HepG2 (cell line): ENCODE results near the gene C20orf96. TPM values are rescaled to one million over a fixed set of nuclear protein-coding genes. Genes with fewer than 3 reads are reported as not detected.

ENCODE experiments used
- ATAC-seq: fragments of 200-7000 bp; cut with Tn5 transposase; 3 replicates; pipeline ENCODE4 v1.9.1; 2020; ENCODE audit warnings: mild to moderate bottlenecking, moderate library complexity
- BruUV-seq: library from RNA; stranded (reverse); fragments of 400-500 nt; replicated peaks from 2 replicates; lab custom pipeline; 2021; lab: Mats Ljungman, UMichigan
- CTCF ChIA-PET: fragments of 300-600 bp; formaldehyde crosslinking; extraction: SDS; loops from one replicate; lab custom pipeline; 2021; ENCODE audit warnings: low total read pairs, inconsistent platforms, low intra/inter-chr PET ratio; lab: Yijun Ruan, JAX
- POLR2A ChIA-PET: fragments of 350-600 bp; sonication (Branson Sonifier 250); formaldehyde crosslinking; loops from one replicate; lab custom pipeline; 2020; ENCODE audit warnings: antibody characterized with exemption, inconsistent platforms; lab: Yijun Ruan, JAX
- DNase-seq: peaks from one replicate; pipeline ENCODE4 v3.0.0-alpha.2; 2015; ENCODE audit warnings: low spot score
- FAIRE-seq: peaks from 3 replicates; lab custom pipeline; 2011; peaks lifted over from hg19 to GRCh38; lab: Jason Lieb, UNC
- H2AFZ ChIP-seq: one replicate; pipeline ENCODE4 v1.6.1; 2011; ENCODE audit warnings: low read length, inconsistent platforms
- H3K27ac ChIP-seq: fragments of 300-600 bp; 3 replicates; pipeline ENCODE4 v1.8.0; 2011; ENCODE audit warnings: mixed run types, mild to moderate bottlenecking, mixed read lengths, low read length, inconsistent platforms; ENCODE audit not compliant: insufficient read depth; ENCODE audit errors: extremely low read length
- H3K27me3 ChIP-seq, 2 experiments: fragments of 200-600 bp in 1 of 2; 2 replicates in 1 of 2; 3 replicates in 1 of 2; pipeline versions ENCODE4 v1.6.0 to v1.8.0; 2011; ENCODE audit warnings: low read length in 2 of 2, mild to moderate bottlenecking in 2 of 2, moderate library complexity in 2 of 2, inconsistent platforms in 1 of 2; ENCODE audit not compliant: insufficient read depth in 2 of 2, control insufficient read depth in 1 of 2
- H3K36me3 ChIP-seq, 2 experiments: fragments of 200-600 bp in 1 of 2; replicated peaks in 1 of 2; 2 replicates in 1 of 2; 3 replicates in 1 of 2; pipeline versions ENCODE4 v1.5.1 to v1.8.0; 2011; ENCODE audit warnings: low read length in 2 of 2, inconsistent platforms in 1 of 2; ENCODE audit not compliant: insufficient read depth in 2 of 2, control insufficient read depth in 1 of 2
- H3K4me1 ChIP-seq: 2 replicates; pipeline ENCODE4 v1.5.1; 2012; ENCODE audit warnings: low read length, inconsistent platforms; ENCODE audit not compliant: insufficient read depth
- H3K4me2 ChIP-seq: 2 replicates; pipeline ENCODE4 v1.6.0; 2011; ENCODE audit warnings: low read depth, low read length, inconsistent platforms
- H3K4me3 ChIP-seq, 3 experiments: fragments of 200-600 bp in 1 of 3; sonication (generic), shearing (Covaris generic) in 1 of 3; replicated peaks in 1 of 3; 2 replicates each; pipeline ENCODE4 v1.5.1; 2011 to 2016; ENCODE audit warnings: low read length in 3 of 3, inconsistent platforms in 2 of 3, low read depth in 2 of 3, mild to moderate bottlenecking in 2 of 3, control low read depth in 1 of 3, mixed read lengths in 1 of 3; ENCODE audit not compliant: insufficient read depth in 1 of 3
- H3K79me2 ChIP-seq: one replicate; pipeline ENCODE4 v1.6.1; 2011; ENCODE audit warnings: low read length, inconsistent platforms; ENCODE audit not compliant: insufficient read depth
- H3K9ac ChIP-seq: 2 replicates; pipeline ENCODE4 v1.6.0; 2011; ENCODE audit warnings: mild to moderate bottlenecking, low read depth, low read length, inconsistent platforms; ENCODE audit not compliant: insufficient read depth
- H3K9me3 ChIP-seq: 2 replicates; pipeline ENCODE4 v1.5.1; 2012; ENCODE audit warnings: mild to moderate bottlenecking, low read length
- H4K20me1 ChIP-seq: 2 replicates; pipeline ENCODE4 v1.6.0; 2011; ENCODE audit warnings: inconsistent platforms, mild to moderate bottlenecking, low read length, moderate library complexity; ENCODE audit not compliant: insufficient read depth
- CREB1 ChIP-seq, 2 experiments: fragments of 450-650 bp in 1 of 2; IDR thresholded peaks; 2 replicates each; pipeline ENCODE4 v1.6.1; 2016 to 2017; ENCODE audit warnings: control low read depth in 1 of 2, mild to moderate bottlenecking in 1 of 2, missing compliant biosample characterization in 1 of 2, missing genetic modification characterization in 1 of 2
- CTCF ChIP-seq: sonication (generic); formaldehyde crosslinking; IDR thresholded peaks from 2 replicates; pipeline ENCODE4 v1.5.0; 2020; ENCODE audit warnings: mild to moderate bottlenecking, missing genetic modification reagents, moderate library complexity
- HMG20B ChIP-seq: conservative IDR thresholded peaks from 2 replicates; pipeline ENCODE4 v1.6.1; 2016; ENCODE audit warnings: missing genetic modification reagents, missing compliant biosample characterization
- KAT8 ChIP-seq: IDR thresholded peaks from 2 replicates; pipeline ENCODE4 v1.6.1; 2016; ENCODE audit warnings: missing genetic modification reagents, missing compliant biosample characterization
- MAFF ChIP-seq: IDR thresholded peaks from 2 replicates; pipeline ENCODE4 v1.6.1; 2011; ENCODE audit warnings: low read depth, low read length, improper control_type of control experiment
- MAFK ChIP-seq, 2 experiments: IDR thresholded peaks in 1 of 2; conservative IDR thresholded peaks in 1 of 2; 2 replicates each; pipeline ENCODE4 v1.6.1; 2011; ENCODE audit warnings: improper control_type of control experiment in 2 of 2, low read length in 2 of 2
- MED8 ChIP-seq: sonication (generic); formaldehyde crosslinking; IDR thresholded peaks from 2 replicates; pipeline ENCODE4 v1.8.1; 2023; ENCODE audit warnings: mild to moderate bottlenecking, missing genetic modification reagents; ENCODE audit not compliant: insufficient replicate concordance
- RERE ChIP-seq: IDR thresholded peaks from 2 replicates; pipeline ENCODE4 v1.6.1; 2016; ENCODE audit warnings: low read depth, missing genetic modification reagents, missing compliant biosample characterization
- RFX3 ChIP-seq: IDR thresholded peaks from 2 replicates; pipeline ENCODE4 v1.6.1; 2016; ENCODE audit warnings: missing biosample characterization, missing genetic modification reagents
- ZMYM3 ChIP-seq: sonication (generic); formaldehyde crosslinking; IDR thresholded peaks from 2 replicates; pipeline ENCODE4 v1.5.1; 2020; ENCODE audit warnings: mild to moderate bottlenecking, missing genetic modification reagents
- ZNF569 ChIP-seq: sonication (generic); formaldehyde crosslinking; IDR thresholded peaks from 2 replicates; pipeline ENCODE4 v1.5.0; 2020; ENCODE audit warnings: mild to moderate bottlenecking, missing genetic modification reagents, moderate library complexity, borderline replicate concordance
- ZNF7 ChIP-seq: IDR thresholded peaks from 2 replicates; pipeline ENCODE4 v1.6.1; 2016; ENCODE audit warnings: missing biosample characterization, missing genetic modification reagents
- WGBS: methylation state at CpG from one replicate; pipeline ENCODE4 v1.1.6; 2017; ENCODE audit warnings: low lambda C conversion rate; 5-methylcytosine and 5-hydroxymethylcytosine counted together
- in situ Hi-C: cut with HindIII; loops from 2 replicates; pipeline ENCODE4 v1.10.0; 2017; ENCODE audit warnings: low pct_unique_long_range_greater_than_20kb; ENCODE audit not compliant: extremely low pct_ligation_motif_present
- intact Hi-C: fragments of 100-400 bp; cut with micrococcal nuclease; formaldehyde crosslinking; loops from one replicate; pipeline ENCODE4 v1.10.0; 2022; ENCODE audit not compliant: unreplicated experiment
- polyA plus RNA-seq, 8 experiments: library from polyadenylated mRNA; depleted of rRNA in 3 of 8; stranded (reverse) in 7 of 8; unstranded in 1 of 8; fragments of >200 nt; fragmentation: Illumina TruSeq in 4 of 8; extraction: Trizol in 4 of 8; gene quantifications; 2 replicates each; pipeline versions ENCODE4 v1.2.1 to v1.2.3, GENCODE V29; 2011 to 2016; ENCODE audit warnings: low read depth in 4 of 8, missing spikeins in 1 of 8, mixed read lengths in 1 of 8; ENCODE audit not compliant: insufficient read depth in 1 of 8
- total RNA-seq, 5 experiments: library from RNA; depleted of rRNA; stranded (reverse); fragments of >200 nt; fragmentation: Illumina TruSeq; extraction: Trizol; gene quantifications; 2 replicates each; pipeline ENCODE4 v1.2.3, GENCODE V29; 2016; ENCODE audit warnings: low read depth in 1 of 5

C20orf96 gene
- total and polyA plus RNA-seq, 2 of the 13 experiments (the other 11 are each of a cell fraction or from before 2014, with no cell fraction given): 3.8 to 20.6 TPM

DNA sequence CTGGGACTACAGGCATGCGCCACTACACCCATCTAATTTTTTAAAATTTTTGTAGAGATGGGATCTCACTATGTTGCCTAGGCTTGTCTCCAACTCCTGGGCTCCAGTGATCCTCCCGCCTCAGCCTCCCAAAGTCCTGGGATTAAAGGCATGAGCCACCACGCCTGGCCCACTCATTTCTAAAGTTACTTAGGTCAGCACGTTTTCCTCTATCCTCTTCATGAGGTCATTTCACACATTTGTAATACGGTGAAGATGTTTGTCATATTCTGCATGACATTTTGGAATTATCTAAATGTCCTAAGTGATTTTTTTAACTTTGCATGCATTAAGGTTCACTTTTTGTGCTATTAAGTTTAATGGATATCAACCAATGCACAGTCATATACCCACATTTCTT, 22.9 kb upstream of the C20orf96 start:
- H2AFZ ChIP-seq: no peak overlapping the region
- no peak overlapping the region for H3K27ac ChIP-seq
- intact Hi-C loops (no loop called here), in situ Hi-C loops (no loop called here)
- no peaks in the 10 kb centered on the region for H3K36me3 ChIP-seq
- H3K9ac ChIP-seq: no peak overlapping the region
- POLR2A ChIA-PET: interaction anchor here (3.7 kb wide), 1 partner anchor 14 kb away, joined by 9 read pairs; no protein-coding TSS in a partner anchor
- CTCF ChIA-PET: no interaction called here
- no peaks in the 10 kb centered on the region for H3K9me3 ChIP-seq
- H3K79me2 ChIP-seq: no peaks in the 10 kb centered on the region
- no peak for FAIRE-seq
- H3K4me1 ChIP-seq: peaks cover 36% of the 10 kb centered on the region
- no peaks in the 10 kb centered on the region for H4K20me1 ChIP-seq
- BruUV-seq: no TSS peak
- no peak for DNase-seq
- no peak overlapping the region for H3K4me3 ChIP-seq
- no peak for ATAC-seq
- WGBS: 78% methylated on average over 5 of the region's 5 CpGs
- no peaks in the 10 kb centered on the region for H3K27me3 ChIP-seq
- TF ChIP-seq CREB1 (IDR thresholded peaks at IDR 0.05) (0 out of 2 replicates have a peak, but pooled peaks have one; percentile 28), CREB1 (CRISPR knock-in tag; IDR thresholded peaks at IDR 0.05) (no peak), MAFK (conservative IDR thresholded peaks at IDR 0.05 in 1 of 2, IDR thresholded peaks at IDR 0.05 in 1 of 2; ENCODE audit: low read length in 2 of 2) (peak; percentile 62 to 69), ZNF569 (CRISPR knock-in tag) (no peak), MAFF (peak; percentile 31; the same call in 1 of the 2 replicates)
- no peak overlapping the region for H3K4me2 ChIP-seq

GRCh38 chr20:312866-313265, 22.3 kb upstream of the C20orf96 start:
- H3K9me3 ChIP-seq: no peaks in the 10 kb centered on the region
- intact Hi-C loops: no loop called here
- no peak overlapping the region for H3K27ac ChIP-seq
- no TSS peak for BruUV-seq
- no peak overlapping the region for H3K4me3 ChIP-seq
- no peak for DNase-seq
- ATAC-seq: no peak
- no peaks in the 10 kb centered on the region for H3K36me3 ChIP-seq
- FAIRE-seq: no peak
- WGBS: 41% methylated on average over 1 of the region's 1 CpG
- ChIA-PET POLR2A (interaction anchor here (1.7 to 3.7 kb wide), 2 partner anchors 12 to 14 kb away, joined by 5 to 9 read pairs; partner anchors contain the start of gene SOX12), CTCF (no interaction called here)
- no peaks in the 10 kb centered on the region for H4K20me1 ChIP-seq
- H3K79me2 ChIP-seq: no peaks in the 10 kb centered on the region
- H3K4me2 ChIP-seq: no peak overlapping the region
- in situ Hi-C loops: no loop called here
- H3K9ac ChIP-seq: no peak overlapping the region
- H3K4me1 ChIP-seq: peaks cover 41% of the 10 kb centered on the region
- H2AFZ ChIP-seq: no peak overlapping the region
- H3K27me3 ChIP-seq: no peaks in the 10 kb centered on the region; a peak in 1 of 5 replicates
- no peak for TF ChIP-seq ZMYM3 (CRISPR knock-in tag)
- TF ChIP-seq KAT8 (CRISPR knock-in tag): no peak
- no peak for TF ChIP-seq CTCF (CRISPR knock-in tag)
- no peak for TF ChIP-seq RERE (CRISPR knock-in tag)
- TF ChIP-seq HMG20B (CRISPR knock-in tag): no peak
- TF ChIP-seq ZNF7: no peak
- no peak for TF ChIP-seq RFX3 (CRISPR knock-in tag)
- no peak for TF ChIP-seq MED8 (CRISPR knock-in tag)
- TF ChIP-seq MAFF: no peak
